UCSD-AML1 (cell line): ENCODE measurements around the gene ESRRG.

Experiments used
- DNase-seq: peaks from one replicate; lab custom pipeline; 2025; ENCODE audit not compliant: unreplicated experiment; lab: John Stamatoyannopoulos, UW

ESRRG gene

DNA sequence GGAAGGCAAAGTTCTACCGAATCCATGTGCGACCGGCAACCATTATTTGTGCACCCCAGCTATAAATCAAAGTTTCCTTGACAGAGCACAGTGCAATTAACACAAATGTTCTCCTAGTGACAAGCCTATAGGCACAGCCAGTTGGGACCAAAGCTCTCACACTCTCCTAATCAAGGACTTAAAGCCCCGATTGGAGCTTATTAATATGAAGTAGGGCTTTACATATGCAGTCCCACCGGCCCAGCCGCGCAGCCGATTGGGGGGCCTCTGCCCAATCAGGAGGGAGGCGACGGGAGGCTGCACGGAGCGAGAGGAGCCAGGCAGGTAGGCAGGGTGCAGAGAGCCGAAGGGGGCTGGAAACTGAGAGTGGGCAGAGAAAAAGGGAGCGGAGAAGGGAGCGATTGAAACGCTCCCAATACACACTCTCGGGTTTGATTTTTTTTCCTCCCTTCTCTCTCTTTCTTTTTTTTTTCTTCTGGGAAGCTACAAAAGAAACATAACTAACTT is at the start of gene ESRRG:
Gene ESRRG (minus strand): TSS at position 156 of the 507 bp plus-strand sequence. CDS start 130 bp downstream, at position 26.
- no peak for DNase-seq

- no peak for DNase-seq
Measured at GRCh38 chr1:216771922-216772321, 48.7 kb upstream of the ESRRG start.

DNA sequence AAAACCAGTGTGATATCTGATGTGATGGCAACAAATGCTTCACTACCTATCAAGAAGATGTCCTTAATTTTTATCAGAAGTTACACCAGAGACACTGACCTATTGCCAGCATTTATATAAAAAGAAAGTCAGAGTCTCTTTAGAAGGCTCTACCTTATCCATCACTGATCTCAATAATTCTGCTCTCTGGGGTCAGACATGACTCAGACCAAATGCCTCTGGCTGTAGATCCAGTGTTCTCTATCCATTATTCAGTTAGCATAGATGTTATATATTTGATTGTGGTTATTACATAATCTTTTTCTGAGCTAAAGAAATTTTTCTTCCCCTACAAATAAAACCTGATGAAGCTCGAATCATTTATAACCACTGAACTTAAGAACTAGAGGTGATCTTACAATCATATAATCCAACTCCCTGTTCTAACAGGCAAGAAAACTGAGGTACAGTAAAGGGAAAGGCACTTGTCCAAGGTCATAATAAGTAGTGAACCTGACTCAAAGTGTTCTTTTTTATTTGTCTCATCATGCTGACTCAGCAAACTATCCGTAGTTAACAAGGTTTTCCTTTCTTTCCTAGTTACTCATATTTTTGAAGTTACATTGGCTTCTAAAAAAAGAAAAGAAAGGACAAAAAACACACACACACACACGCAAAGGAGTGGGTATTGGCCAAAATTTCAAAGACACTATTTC is 43.6 kb upstream of the ESRRG start:
- no peak for DNase-seq

DNA sequence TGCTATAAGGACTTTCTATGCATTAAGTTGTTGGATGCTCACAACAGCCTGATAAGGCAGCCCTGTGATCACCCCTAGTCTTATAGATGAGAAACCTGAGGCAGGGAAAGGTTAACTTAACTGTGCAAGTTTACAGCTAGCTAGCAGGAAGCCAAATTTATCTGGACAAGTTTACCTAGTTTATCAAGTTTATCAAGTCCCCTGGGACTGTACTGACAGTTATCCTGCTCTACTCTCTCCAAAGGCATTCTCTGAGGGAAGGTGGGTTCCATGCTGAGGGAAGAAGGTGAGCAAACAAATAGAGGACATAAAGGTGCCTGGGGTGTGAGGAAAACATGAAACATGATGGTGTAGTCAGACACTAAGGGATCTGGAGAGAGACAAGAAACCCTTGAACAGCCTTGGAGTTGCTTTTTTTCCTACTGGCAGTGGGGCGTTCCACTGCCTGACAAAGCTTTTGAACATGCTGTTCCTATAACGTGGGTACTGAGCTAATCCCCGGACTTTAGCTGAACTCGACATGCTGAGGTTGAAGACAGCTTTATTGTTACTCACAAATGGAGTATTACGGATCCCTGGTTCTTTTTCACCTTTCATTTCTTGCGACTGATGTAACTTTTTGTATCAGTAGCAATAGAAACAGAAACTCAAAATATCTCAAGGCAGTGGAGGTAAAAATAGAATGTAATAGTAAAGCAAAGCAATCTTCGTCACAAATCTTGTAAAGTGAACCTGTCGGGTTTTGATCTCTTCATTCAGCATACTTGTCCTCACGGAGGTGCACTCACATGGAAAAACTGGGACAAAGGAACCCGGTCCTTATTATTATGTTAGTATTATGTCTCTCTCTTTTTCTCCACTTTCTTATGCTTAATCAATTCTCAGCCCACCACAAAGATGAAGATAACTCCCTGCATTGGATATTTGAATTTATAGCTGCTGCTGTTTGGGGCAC is 42.4 kb upstream of the ESRRG start:
- no peak for DNase-seq

DNA sequence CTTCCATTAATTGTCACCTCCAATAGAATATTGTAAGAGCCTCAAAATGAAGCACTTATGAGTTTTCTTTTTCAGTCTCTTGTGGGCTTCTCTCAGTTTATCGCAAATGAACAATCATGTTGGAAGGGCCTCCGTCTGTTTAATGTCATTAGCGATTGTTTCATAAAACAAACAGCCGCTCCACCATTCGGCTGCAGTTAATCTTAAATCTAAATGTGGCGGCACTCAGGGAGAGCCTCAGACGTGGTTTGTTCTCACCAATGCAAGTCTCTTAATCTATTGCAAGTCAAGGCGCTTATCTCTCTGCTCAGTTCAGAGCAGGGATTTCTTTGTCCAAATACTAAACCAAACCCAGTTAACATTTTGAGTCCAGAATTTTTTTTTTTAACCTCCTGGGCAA is 34.9 kb upstream of the ESRRG start:
- DNase-seq, result no peak

DNA sequence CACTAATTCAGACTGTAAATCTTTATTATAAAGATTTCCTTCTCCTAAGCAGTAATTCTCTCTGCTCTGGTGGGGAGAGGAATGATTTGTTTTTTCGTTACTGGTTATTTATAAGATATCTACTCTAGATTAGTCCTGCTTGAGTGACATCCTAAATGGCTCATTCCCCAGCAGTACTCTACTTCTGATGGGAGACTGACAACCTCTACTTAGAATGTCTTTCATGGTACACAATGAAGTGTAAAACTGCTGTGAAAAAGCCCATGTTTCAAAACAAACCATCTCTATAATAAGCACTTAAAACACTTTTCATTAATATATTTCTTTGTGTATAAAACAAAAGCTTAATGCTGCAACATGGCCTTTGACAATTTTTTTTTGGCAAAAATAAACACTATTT is 33.9 kb upstream of the ESRRG start:
- no peak for DNase-seq

DNA sequence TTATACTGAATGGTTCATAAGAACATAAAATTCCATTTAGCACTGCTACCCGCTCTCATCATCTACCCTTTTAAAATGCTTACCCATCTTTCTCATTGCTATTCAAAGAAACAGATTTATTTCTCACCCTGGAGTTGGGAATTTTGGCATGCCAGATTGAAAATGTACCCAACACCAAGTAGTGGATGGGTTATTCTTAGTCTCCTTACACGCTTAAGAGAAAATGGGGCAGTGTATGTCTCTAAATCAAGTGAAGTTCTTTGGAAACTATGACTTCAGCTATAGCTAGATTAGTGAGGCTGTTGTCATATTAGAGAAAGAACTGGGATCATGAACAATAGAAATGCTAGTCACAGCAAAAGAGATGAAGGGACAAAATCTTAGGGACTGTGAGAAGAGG is 27.7 kb upstream of the ESRRG start:
- DNase-seq, result no peak

- peak; percentile 7 for DNase-seq
Measured at GRCh38 chr1:216750031-216750627, 26.9 kb upstream of the ESRRG start.

DNA sequence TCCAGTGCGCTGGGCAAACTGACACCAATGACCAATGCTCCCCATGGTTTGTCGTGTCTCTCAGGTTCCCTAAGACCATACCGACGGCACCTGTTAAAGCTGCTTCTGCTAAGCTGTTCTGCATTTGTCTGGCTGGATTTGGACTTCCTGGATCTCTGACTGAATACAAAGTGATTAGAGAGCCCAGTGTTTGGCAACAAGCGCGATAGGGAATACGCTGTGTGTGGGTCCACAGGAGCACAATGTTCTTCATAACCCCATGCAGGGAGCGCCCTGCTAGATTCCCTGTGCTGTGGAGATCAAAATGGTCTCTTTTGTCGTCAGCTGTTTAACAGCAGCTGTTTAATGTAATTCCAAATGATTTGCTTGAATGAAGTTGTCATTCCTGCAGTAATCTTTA is 26.0 kb upstream of the ESRRG start:
- DNase-seq, result no peak

- no peak for DNase-seq
Measured at GRCh38 chr1:216742625-216743024, 19.4 kb upstream of the ESRRG start.

DNA sequence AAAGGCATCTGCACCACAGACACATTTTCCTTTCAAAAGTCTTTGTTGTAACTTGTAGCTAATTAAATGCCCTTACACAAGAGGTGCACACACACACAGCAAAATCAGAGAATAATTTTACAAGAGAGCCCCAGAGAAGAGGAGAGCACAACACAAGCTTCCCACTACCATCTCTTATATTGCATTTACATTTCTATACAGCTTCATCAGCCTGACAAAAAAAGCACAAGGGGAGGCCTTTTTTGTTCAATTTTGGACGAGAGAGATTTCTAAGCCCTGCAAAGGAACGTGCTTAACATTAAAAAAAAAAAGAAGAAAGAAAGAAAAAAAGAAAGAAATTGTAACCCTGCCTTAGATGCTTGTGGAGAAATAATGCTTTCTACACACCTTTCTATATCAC is 17.1 kb upstream of the ESRRG start:
- DNase-seq, result no peak

- no peak for DNase-seq
Measured at GRCh38 chr1:216739793-216740192, 16.6 kb upstream of the ESRRG start.

- no peak for DNase-seq
Measured at GRCh38 chr1:216732121-216732520, 8.9 kb upstream of the ESRRG start.

DNA sequence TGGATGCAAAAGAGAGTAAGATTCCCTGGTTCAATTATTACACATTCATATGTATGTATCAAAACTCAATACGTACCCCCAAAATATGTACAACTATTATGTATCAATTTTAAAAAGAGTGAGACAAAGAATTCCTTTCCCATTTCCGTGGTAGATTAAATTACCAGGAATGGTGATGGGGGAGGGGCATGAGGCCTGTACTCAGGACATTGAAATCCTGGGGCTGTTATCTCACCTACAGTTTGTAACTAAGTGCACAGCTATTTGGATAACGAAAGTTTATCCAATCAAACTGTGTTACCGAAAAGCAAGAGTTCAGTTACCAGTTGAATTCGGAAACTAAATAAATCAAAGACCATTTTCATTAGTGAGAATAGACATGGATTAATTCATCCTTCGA is 8.3 kb upstream of the ESRRG start:
- DNase-seq, result no peak

DNA sequence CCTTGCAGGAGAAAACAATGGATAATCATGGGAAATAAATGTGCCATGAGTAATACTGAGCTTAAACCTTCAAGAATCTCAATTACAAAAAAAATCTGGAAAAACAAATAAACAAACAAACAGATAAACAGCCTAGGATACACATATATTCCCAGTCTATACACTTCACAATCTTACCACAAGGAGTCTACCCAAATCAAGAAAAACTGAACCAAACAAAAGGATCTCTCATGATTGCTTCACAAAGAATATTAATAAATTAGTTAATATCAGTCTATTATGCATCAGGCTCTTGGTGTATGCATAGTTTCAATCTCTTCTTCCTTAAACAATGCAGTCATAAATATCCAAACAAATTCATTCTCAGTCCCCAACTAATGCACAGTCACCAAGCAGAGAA is 3.2 kb upstream of the ESRRG start:
- DNase-seq, result no peak

- DNase-seq, result no peak
Measured at GRCh38 chr1:216722821-216723220, 408 bp downstream of the ESRRG start.

DNA sequence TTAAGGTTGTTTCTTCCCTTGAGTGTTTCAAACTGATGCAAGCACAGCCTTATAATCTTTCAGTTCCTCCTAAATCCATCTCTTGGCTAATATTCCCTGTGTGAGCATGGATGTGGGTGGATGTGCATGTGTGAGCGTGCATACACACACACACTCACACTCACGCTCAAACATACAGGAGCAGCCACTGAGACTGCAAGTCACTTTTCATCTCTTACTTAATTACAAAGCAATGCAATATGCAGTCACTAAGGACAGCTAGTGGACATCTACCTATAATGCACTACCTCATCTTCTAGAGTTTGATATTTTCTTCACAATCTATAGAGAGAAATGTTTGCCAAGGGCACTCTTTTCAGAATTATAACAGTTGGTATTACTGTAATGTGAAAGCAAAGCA is 1.4 kb downstream of the ESRRG start:
- no peak for DNase-seq

GRCh38 chr1:216721062-216721461 is 2.2 kb downstream of the ESRRG start:
- no peak for DNase-seq

GRCh38 chr1:216711712-216712111 is 11.5 kb downstream of the ESRRG start:
- DNase-seq, result no peak

GRCh38 chr1:216710598-216711333 is 12.5 kb downstream of the ESRRG start:
- DNase-seq, result no peak

DNA sequence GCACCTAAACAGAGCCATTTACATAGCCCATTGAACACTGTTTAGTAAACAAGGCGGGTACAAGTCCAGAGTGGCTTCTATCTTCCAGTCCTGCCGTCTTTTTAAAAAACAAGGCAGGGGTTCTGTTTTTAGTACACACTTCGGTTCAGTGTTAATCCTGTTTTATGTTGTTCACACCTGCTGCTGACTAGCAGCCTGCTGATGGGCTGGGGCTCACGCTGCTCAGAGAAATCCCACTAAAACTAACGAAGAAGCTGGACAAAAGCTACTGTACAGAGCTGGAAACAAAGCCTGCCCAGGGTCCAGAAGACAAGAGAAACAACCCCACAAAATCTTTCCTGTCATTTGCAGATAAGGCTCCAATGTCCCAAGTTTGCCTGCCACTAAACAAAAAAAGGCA is 13.2 kb downstream of the ESRRG start:
- no peak for DNase-seq
